HL-60 (cell line): ENCODE data around the gene ERGIC3.

ENCODE experiments used
- DNase-seq, 2 experiments: peaks; one replicate each; pipeline ENCODE4 v3.0.0-alpha.2; 2010 to 2020; ENCODE audit warnings: low read depth in 1 of 2, low spot score in 1 of 2
- H3K27ac ChIP-seq: fragments of 250-450 bp; sonication (Bioruptor Pico); replicated peaks from 2 replicates; pipeline ENCODE4 v1.5.1; 2020; ENCODE audit warnings: mild to moderate bottlenecking, moderate library complexity
- H3K27me3 ChIP-seq: fragments of 250-450 bp; sonication (Bioruptor Pico); 2 replicates; pipeline ENCODE4 v1.5.1; 2021; ENCODE audit warnings: mild to moderate bottlenecking, moderate library complexity; ENCODE audit not compliant: insufficient read depth, poor library complexity, severe bottlenecking
- H3K4me3 ChIP-seq: replicated peaks from 2 replicates; pipeline ENCODE4 v1.5.1; 2011; ENCODE audit warnings: mild to moderate bottlenecking, control low read depth, low read length; ENCODE audit not compliant: insufficient read depth
- GABPA ChIP-seq: IDR thresholded peaks from 2 replicates; pipeline ENCODE4 v1.6.1; 2012; ENCODE audit warnings: low read depth
- POLR2AphosphoS5 ChIP-seq: IDR thresholded peaks from 2 replicates; pipeline ENCODE4 v1.6.1; 2012; ENCODE audit warnings: low read depth
- SPI1 ChIP-seq: IDR thresholded peaks from 2 replicates; pipeline ENCODE4 v1.6.1; 2012; ENCODE audit warnings: low read depth, mild to moderate bottlenecking, borderline replicate concordance
- TF ChIP-seq, protein P1 (sequence below): IDR thresholded peaks from 2 replicates; pipeline ENCODE4 v1.6.1; 2012; ENCODE audit warnings: low read depth; ENCODE audit not compliant: insufficient replicate concordance
- TF ChIP-seq, protein P2 (sequence below): IDR thresholded peaks from one replicate; pipeline ENCODE4 v1.5.1; 2011; ENCODE audit warnings: low read length, control low read depth, inconsistent platforms; ENCODE audit not compliant: insufficient read depth

Gene ERGIC3

DNA sequence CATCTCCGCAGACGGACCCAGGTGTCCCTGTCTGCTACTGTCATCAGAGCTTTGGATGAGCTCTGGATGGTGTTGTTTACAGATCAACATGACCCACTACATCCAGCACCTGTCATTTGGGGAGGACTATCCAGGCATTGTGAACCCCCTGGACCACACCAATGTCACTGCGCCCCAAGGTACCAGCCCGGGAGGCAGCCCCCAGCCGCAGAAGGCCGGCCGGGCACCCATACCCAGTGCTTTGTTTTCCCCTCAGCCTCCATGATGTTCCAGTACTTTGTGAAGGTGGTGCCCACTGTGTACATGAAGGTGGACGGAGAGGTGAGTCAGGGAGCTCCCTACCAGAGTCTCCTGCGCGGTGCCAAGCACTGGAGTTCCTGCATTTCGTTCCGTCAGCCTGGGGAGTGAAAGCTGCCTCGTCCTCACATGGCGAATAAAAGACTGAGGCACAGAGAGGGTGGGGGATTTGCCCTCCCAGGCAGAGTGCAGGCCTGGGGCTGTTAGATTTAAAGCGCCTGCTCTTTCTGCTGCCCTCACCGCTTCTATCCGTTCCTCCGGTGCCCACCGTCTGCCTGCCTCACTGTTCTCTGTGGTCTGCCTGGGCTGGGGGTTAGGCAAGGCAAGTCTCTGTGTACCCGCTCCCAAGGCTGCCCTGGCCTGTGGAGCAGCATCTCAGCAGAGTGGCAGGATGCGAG, 14.2 kb downstream of the ERGIC3 start:
- no peaks in the 10 kb centered on the region for H3K27me3 ChIP-seq
- H3K4me3 ChIP-seq: no peak overlapping the region
- TF ChIP-seq, protein P1, sequence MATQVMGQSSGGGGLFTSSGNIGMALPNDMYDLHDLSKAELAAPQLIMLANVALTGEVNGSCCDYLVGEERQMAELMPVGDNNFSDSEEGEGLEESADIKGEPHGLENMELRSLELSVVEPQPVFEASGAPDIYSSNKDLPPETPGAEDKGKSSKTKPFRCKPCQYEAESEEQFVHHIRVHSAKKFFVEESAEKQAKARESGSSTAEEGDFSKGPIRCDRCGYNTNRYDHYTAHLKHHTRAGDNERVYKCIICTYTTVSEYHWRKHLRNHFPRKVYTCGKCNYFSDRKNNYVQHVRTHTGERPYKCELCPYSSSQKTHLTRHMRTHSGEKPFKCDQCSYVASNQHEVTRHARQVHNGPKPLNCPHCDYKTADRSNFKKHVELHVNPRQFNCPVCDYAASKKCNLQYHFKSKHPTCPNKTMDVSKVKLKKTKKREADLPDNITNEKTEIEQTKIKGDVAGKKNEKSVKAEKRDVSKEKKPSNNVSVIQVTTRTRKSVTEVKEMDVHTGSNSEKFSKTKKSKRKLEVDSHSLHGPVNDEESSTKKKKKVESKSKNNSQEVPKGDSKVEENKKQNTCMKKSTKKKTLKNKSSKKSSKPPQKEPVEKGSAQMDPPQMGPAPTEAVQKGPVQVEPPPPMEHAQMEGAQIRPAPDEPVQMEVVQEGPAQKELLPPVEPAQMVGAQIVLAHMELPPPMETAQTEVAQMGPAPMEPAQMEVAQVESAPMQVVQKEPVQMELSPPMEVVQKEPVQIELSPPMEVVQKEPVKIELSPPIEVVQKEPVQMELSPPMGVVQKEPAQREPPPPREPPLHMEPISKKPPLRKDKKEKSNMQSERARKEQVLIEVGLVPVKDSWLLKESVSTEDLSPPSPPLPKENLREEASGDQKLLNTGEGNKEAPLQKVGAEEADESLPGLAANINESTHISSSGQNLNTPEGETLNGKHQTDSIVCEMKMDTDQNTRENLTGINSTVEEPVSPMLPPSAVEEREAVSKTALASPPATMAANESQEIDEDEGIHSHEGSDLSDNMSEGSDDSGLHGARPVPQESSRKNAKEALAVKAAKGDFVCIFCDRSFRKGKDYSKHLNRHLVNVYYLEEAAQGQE: no peak
- no peak for TF ChIP-seq POLR2AphosphoS5
- TF ChIP-seq GABPA: no peak
- TF ChIP-seq, protein P2, sequence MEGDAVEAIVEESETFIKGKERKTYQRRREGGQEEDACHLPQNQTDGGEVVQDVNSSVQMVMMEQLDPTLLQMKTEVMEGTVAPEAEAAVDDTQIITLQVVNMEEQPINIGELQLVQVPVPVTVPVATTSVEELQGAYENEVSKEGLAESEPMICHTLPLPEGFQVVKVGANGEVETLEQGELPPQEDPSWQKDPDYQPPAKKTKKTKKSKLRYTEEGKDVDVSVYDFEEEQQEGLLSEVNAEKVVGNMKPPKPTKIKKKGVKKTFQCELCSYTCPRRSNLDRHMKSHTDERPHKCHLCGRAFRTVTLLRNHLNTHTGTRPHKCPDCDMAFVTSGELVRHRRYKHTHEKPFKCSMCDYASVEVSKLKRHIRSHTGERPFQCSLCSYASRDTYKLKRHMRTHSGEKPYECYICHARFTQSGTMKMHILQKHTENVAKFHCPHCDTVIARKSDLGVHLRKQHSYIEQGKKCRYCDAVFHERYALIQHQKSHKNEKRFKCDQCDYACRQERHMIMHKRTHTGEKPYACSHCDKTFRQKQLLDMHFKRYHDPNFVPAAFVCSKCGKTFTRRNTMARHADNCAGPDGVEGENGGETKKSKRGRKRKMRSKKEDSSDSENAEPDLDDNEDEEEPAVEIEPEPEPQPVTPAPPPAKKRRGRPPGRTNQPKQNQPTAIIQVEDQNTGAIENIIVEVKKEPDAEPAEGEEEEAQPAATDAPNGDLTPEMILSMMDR: no peak
- no peak for TF ChIP-seq SPI1
- H3K27ac ChIP-seq: no peak overlapping the region
- no peak for DNase-seq

DNA sequence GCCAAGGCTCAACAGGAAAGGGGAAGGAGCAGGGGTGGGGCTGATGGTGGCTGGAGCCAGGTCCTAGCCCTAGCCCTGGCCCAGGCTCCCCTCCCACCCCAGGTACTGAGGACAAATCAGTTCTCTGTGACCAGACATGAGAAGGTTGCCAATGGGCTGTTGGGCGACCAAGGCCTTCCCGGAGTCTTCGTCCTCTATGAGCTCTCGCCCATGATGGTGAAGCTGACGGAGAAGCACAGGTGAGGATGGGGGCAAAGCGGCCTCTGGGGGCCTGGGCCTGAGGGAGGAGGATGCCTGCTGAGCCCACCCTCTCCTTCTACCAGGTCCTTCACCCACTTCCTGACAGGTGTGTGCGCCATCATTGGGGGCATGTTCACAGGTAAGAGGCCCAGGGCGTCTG, 15.0 kb downstream of the ERGIC3 start:
- Histone ChIP-seq H3K27me3 (no peaks in the 10 kb centered on the region), H3K27ac (no peak overlapping the region), H3K4me3 (no peak overlapping the region)
- DNase-seq: no peak
- no peak for TF ChIP-seq SPI1
- TF ChIP-seq POLR2AphosphoS5: no peak
- TF ChIP-seq GABPA: no peak
- TF ChIP-seq, protein P1: no peak
- TF ChIP-seq, protein P2: no peak

DNA sequence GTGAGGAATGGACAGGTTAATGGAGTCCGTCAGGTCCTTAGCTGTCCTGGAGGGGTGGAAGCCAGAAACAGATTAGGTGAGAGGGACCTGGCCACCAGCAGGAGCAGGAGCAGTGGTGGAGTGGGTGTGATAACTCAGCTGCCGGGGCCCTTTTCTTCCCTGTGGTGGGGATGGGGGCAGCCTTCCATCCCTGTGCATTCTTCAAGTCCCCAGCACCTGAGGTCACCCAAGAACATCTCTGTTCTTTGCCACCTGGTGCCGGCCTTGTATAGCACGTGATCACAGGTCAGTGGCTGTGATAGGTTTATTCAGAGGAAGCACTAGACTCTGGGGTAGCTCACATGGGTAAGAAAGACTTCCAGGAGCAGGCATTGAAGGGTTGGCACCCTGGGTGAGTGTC, 16.6 kb downstream of the ERGIC3 start:
- Histone ChIP-seq H3K27me3 (no peaks in the 10 kb centered on the region), H3K27ac (no peak overlapping the region), H3K4me3 (no peak overlapping the region)
- TF ChIP-seq POLR2AphosphoS5 (no peak), SPI1 (no peak), GABPA (no peak)
- TF ChIP-seq, protein P2: no peak
- TF ChIP-seq, protein P1: no peak
- DNase-seq: no peak
